HT1080 (cell line): Measurements from ENCODE around the gene IGFBP3. TPM values are rescaled to one million over a fixed set of nuclear protein-coding genes. Genes with fewer than 3 reads are reported as not detected.
A peak's percentile ranks its signal among the peaks of the same experiment; 100 is the strongest.

ENCODE experiments used
- DNase-seq: peaks from one replicate; pipeline ENCODE4 v3.0.0-alpha.2; 2015; ENCODE audit warnings: low read depth
- total RNA-seq: library from RNA; depleted of rRNA; stranded (reverse); fragments of >200 nt; shearing (Covaris generic); gene quantifications from 2 replicates; pipeline ENCODE4 v1.2.3, GENCODE V29; 2014; rRNA removed

Gene IGFBP3
- total RNA-seq, 1 experiment from 2014 or later: not detected

DNA sequence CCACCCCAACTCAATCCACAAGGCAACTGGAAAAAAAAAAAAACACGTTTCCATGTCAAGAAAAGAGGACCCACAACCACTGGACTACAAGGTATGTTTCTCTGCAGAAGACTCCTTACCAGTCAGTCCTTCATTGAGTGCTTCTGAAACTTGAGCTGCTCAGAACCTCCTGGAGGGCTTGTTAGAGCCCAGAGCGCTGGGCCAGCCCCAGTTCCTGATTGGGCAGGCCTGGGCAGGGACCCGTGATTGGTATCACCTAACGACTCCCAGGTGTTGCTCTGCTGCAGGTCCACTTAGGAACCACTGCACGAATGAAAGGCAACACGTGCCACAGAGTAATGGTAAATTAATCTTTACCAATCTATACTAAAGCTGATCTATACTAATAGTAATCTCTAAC lies 47.7 kb downstream of the IGFBP3 start:
- DNase-seq: no peak

DNA sequence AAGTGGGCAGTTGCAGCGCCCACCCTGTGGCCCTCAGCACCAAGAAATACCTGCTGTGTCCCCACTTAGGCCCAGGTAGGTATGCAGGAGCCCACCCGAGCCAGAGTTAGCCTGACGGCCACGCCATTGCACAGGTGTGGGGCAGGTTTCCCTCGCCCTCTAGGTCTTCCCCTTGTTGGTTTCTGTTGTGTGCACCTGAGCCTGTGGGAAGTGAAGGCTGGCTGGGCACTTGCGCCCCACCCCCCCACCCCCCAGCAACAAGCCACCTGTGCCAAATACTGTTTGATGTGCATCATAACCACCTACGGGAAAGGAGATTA lies 48.1 kb downstream of the IGFBP3 start, which contains the start of gene CCDC201:
TSS of gene CCDC201 (minus strand) at position 48 of the 320 bp plus-strand sequence. CDS start 75 bp downstream, outside the sequence.
- DNase-seq: no peak

DNA sequence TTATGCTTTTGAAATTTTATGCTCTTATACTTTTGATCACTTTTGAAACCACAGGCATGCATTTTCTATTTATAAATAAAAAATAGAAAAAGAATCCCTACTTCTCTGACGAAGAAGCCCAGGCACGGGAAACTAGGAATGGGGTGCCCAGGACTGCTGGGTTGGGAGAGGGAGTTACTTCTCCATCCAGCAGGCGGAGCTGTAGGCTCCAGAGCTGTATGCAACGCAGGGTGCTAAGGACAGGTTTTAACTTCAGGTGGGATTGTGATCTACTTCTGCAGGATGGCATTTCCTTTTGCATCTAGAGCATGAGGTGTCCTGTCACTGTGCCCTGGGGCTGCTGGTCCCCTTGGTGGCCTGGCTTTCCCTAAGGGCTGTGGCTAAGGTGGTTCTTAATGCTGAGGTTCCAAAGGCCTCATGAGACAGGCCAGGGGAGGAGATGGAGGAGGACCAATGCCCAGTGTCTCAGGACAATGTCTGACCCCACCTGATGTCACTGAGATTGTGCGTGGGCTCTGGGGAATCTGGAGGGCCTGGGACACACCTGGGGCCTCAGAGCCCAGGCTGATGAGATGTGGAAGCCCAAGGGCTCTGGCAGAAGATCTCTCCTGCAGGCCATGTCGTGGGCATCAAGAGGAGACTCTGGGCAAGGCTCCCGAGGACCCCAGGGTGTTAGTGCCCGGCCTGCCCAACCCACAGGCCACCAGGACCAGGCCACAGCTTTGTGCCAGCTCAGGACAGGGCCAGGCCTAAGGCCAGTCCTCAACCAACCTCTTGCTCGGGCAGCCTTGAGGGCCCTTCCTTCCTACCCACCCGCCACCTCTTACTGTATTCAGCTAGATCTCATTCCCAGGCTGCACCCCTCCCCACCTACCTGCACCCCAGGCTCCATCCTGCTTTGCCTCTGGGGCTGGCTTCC lies 48.7 kb downstream of the IGFBP3 start:
- DNase-seq: no peak

DNA sequence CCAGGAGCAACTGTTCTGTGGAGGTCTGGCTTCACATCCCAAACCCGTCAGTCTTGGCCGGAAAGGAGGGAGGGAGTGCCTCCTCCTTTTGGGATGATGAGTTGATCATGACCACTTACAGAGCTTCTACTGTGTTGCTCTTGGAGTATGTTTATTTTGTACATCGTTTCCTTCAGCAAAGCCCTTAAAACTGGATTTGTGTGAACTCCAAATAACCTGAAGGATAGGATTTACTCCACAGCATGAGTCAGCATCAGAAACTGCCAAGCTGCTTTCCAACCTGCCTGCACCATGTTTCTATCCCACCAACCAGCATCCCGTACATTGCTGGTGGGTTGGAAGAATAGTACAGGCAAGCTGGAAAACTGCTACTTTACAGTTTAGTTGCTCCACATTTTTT lies 51.6 kb downstream of the IGFBP3 start:
- peak; percentile 65 for DNase-seq

DNA sequence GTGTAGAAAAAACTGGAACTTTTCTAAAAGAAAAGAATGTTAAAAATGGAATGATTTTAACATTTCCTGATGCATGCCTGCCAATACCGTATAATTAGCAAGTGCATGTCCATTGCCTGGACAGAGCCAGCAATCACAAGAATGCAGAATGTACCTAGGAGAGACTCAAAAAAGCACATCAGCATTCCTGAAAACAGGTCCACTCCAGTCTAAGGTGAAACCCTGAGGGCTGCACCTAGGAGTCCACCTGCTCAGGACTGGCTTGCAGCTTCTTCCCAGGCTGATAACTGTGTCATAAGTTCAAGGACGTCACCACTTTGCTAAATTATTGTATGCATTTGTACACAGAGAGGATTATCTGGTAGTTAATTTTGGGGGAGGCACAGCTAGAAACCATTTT lies 53.6 kb downstream of the IGFBP3 start:
- DNase-seq: no peak

DNA sequence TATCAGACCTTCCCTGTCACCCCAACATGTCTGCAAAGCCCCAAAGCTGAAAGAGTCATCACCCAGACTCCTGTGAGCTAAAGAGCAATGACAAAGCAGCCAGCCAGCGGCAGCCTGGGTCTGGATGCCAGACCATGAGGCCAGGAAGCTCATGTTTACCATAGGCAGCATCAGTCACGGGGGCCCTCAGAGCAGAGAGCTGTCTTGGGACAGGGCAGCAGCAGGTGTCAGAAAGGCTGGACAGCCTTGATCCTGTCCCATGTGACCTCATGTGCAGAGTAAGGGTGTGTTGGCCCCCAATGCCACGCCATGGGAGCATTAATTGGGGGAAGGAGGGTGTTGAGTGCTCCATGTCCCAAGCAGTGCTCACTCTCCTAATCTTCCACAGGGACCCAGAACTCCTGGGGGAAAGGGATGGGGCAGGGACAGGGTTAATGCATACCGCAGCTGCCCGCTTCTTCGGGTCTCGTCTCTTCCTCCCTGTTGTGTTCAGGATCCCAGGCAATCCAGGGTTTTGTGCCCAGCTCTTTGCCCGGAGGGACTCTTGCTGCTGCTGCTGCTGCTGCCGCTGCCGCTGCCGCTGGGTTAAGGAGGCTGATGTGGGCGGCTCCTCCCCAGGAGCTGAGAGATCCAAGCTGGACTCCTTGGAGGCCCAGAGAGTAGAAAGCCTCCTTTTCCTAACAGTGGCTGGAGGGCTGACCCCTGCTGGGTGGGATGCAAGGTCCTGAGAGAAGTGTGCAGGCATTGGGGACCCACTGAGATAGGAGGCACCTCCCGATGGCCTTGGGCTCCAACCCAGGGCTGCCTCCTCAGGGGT lies 55.3 kb downstream of the IGFBP3 start:
- no peak for DNase-seq

DNA sequence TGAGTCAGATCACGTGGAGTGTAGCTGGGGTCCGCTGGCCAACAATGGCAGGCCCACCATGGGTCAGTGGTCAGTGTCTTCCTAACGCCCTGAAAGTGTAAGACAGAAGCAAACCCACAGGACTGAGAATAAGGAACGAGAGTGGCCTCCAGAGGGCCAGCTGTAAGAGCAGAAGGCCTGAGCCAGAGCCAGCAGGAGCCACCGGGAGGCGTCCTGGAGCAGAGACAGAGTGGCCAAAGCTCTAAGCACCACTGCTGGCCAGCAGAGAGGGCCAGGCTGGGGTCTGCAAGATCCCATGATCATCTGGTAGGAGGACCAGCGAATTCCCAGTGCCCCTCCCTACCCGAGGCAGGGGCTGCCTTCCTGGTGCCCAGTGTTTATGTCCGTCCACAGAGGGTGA lies 57.4 kb downstream of the IGFBP3 start:
- no peak for DNase-seq

Other genes starting within 250 kb of the IGFBP3 start
- gene CCDC201, start 48.2 kb downstream of the IGFBP3 start, total RNA-seq: not detected in 2 replicates
- gene IGFBP1, start 32.8 kb downstream of the IGFBP3 start, total RNA-seq: 0.48 TPM in 1 of 2 replicates, not detected in the other